OCI-LY7 (cell line): Measurements from ENCODE around the gene ARHGEF10L. TPM values are rescaled to one million over a fixed set of nuclear protein-coding genes. Genes with fewer than 3 reads are reported as not detected.

Source experiments
- BruUV-seq: library from RNA; stranded (reverse); fragments of 400-500 nt; replicated peaks from 2 replicates; lab custom pipeline; 2021; lab: Mats Ljungman, UMichigan
- CTCF ChIA-PET: fragments of 300-600 bp; sonication (Branson Sonifier 250); formaldehyde crosslinking; loops from one replicate; lab custom pipeline; 2022; ENCODE audit warnings: antibody characterized with exemption; ENCODE audit not compliant: unreplicated experiment; lab: Charles Lee
- POLR2A ChIA-PET: fragments of 300-600 bp; sonication (Branson Sonifier 250); formaldehyde crosslinking; loops from one replicate; lab custom pipeline; 2022; ENCODE audit warnings: antibody characterized with exemption; lab: Charles Lee
- DNase-seq: peaks from one replicate; pipeline ENCODE4 v3.0.0-alpha.2; 2015; ENCODE audit warnings: low spot score
- H2AFZ ChIP-seq: fragments of 200-600 bp; sonication (generic), shearing (Covaris generic); 2 replicates; pipeline ENCODE4 v1.6.1; 2014; ENCODE audit warnings: mild to moderate bottlenecking, antibody characterized with exemption, low read length, moderate library complexity
- H3K27ac ChIP-seq: fragments of 200-600 bp; sonication (generic); 2 replicates; pipeline ENCODE4 v1.5.1; 2014; ENCODE audit warnings: mixed run types, low read depth, mild to moderate bottlenecking, moderate library complexity, low read length, inconsistent platforms; ENCODE audit not compliant: poor library complexity, severe bottlenecking
- H3K36me3 ChIP-seq: fragments of 200-600 bp; sonication (generic); 2 replicates; pipeline ENCODE4 v1.6.1; 2014; ENCODE audit warnings: mild to moderate bottlenecking, antibody characterized with exemption, low read length, moderate library complexity, mixed read lengths; ENCODE audit not compliant: insufficient read depth
- H3K4me1 ChIP-seq: fragments of 200-600 bp; sonication (generic); 2 replicates; pipeline ENCODE4 v1.5.1; 2014; ENCODE audit warnings: mild to moderate bottlenecking, low read length; ENCODE audit not compliant: insufficient read depth, poor library complexity, severe bottlenecking
- H3K4me2 ChIP-seq: fragments of 200-600 bp; sonication (generic); 2 replicates; pipeline ENCODE4 v1.6.1; 2014; ENCODE audit warnings: mild to moderate bottlenecking, low read length
- H3K4me3 ChIP-seq: fragments of 200-600 bp; sonication (generic); 2 replicates; pipeline ENCODE4 v1.5.1; 2014; ENCODE audit warnings: mild to moderate bottlenecking, low read depth, low read length; ENCODE audit not compliant: poor library complexity, severe bottlenecking
- H3K79me2 ChIP-seq: fragments of 200-600 bp; sonication (generic); 2 replicates; pipeline ENCODE4 v1.6.1; 2016; ENCODE audit warnings: low read depth, mild to moderate bottlenecking, low read length, moderate library complexity, mixed read lengths; ENCODE audit not compliant: insufficient read depth
- H3K9me2 ChIP-seq: fragments of 200-600 bp; sonication (generic); 2 replicates; pipeline ENCODE4 v1.6.1; 2016; ENCODE audit warnings: mild to moderate bottlenecking, low read length, mixed read lengths; ENCODE audit not compliant: insufficient read depth
- H3K9me3 ChIP-seq: fragments of 200-600 bp; sonication (generic); 2 replicates; pipeline ENCODE4 v1.6.1; 2014; ENCODE audit warnings: mild to moderate bottlenecking, mixed run types, low read length, mixed read lengths
- H4K20me1 ChIP-seq: fragments of 200-600 bp; sonication (generic); 2 replicates; pipeline ENCODE4 v1.6.1; 2014; ENCODE audit warnings: mild to moderate bottlenecking, antibody characterized with exemption, low read length, moderate library complexity, mixed read lengths; ENCODE audit not compliant: insufficient read depth
- CTCF ChIP-seq: fragments of 200-600 bp; sonication (generic); conservative IDR thresholded peaks from 2 replicates; pipeline ENCODE4 v1.5.1; 2014; ENCODE audit warnings: mild to moderate bottlenecking, antibody characterized with exemption, low read length, moderate library complexity, mixed read lengths
- EZH2phosphoT487 ChIP-seq: fragments of 200-600 bp; sonication (generic); IDR thresholded peaks from 2 replicates; pipeline ENCODE4 v1.6.1; 2018; ENCODE audit warnings: low read depth, borderline replicate concordance, mild to moderate bottlenecking, mixed run types, antibody characterized with exemption, low read length, moderate library complexity, mixed read lengths
- intact Hi-C: fragments of 100-400 bp; cut with micrococcal nuclease; formaldehyde crosslinking; loops from one replicate; pipeline ENCODE4 v1.10.0; 2022; ENCODE audit not compliant: unreplicated experiment
- total RNA-seq, 2 experiments: library from RNA; depleted of rRNA in 1 of 2; stranded (reverse); fragments of >200 nt in 1 of 2; shearing (Covaris generic) in 1 of 2; gene quantifications; 2 replicates each; pipeline ENCODE4 v1.2.3, GENCODE V29; 2014 to 2022

The ARHGEF10L gene
- total RNA-seq, 2 experiments from 2014 or later = 2.4 TPM; not detected in 1

- TF ChIP-seq EZH2phosphoT487 (no peak), CTCF (no peak)
- Histone ChIP-seq H2AFZ (no peak overlapping the region), H4K20me1 (no peaks in the 10 kb centered on the region), H3K4me2 (no peak overlapping the region), H3K4me1 (peaks cover 28% of the 10 kb centered on the region), H3K27ac (no peak overlapping the region), H3K79me2 (no peaks in the 10 kb centered on the region), H3K9me3 (no peaks in the 10 kb centered on the region), H3K9me2 (no peaks in the 10 kb centered on the region), H3K4me3 (no peak overlapping the region), H3K36me3 (no peaks in the 10 kb centered on the region)
- no TSS peak for BruUV-seq
- no peak for DNase-seq
- ChIA-PET POLR2A (no interaction called here), CTCF (no interaction called here)
- intact Hi-C loops = no loop called here
These were observed 136.2 kb downstream of the ARHGEF10L start for GRCh38 chr1:17675744-17676143.

- BruUV-seq = no TSS peak
- H3K4me2 ChIP-seq = no peak overlapping the region
- no peak for TF ChIP-seq EZH2phosphoT487
- no peak for TF ChIP-seq CTCF
- no peaks in the 10 kb centered on the region for H4K20me1 ChIP-seq
- peaks cover 20% of the 10 kb centered on the region for H3K4me1 ChIP-seq
- H3K9me3 ChIP-seq = no peaks in the 10 kb centered on the region
- intact Hi-C loops = no loop called here
- H3K79me2 ChIP-seq = no peaks in the 10 kb centered on the region
- H3K9me2 ChIP-seq = no peaks in the 10 kb centered on the region
- H3K36me3 ChIP-seq = no peaks in the 10 kb centered on the region
- no peak for DNase-seq
- H2AFZ ChIP-seq = no peak overlapping the region
- no peak overlapping the region for H3K27ac ChIP-seq
- CTCF ChIA-PET = no interaction called here
- no peak overlapping the region for H3K4me3 ChIP-seq
- POLR2A ChIA-PET = no interaction called here
These were observed 137.0 kb downstream of the ARHGEF10L start for GRCh38 chr1:17676387-17677060.

GRCh38 chr1:17678011-17678410 is 138.5 kb downstream of the ARHGEF10L start:
- Histone ChIP-seq H3K4me3 (no peak overlapping the region), H4K20me1 (no peaks in the 10 kb centered on the region), H3K4me2 (no peak overlapping the region), H3K27ac (no peak overlapping the region), H3K9me3 (no peaks in the 10 kb centered on the region), H3K4me1 (peaks cover 5% of the 10 kb centered on the region), H3K79me2 (no peaks in the 10 kb centered on the region), H3K9me2 (no peaks in the 10 kb centered on the region), H3K36me3 (no peaks in the 10 kb centered on the region), H2AFZ (no peak overlapping the region)
- DNase-seq = no peak
- ChIA-PET POLR2A (no interaction called here), CTCF (no interaction called here)
- no peak for TF ChIP-seq EZH2phosphoT487
- no peak for TF ChIP-seq CTCF
- BruUV-seq = no TSS peak
- intact Hi-C loops = no loop called here
